ENCODE measurements around the gene TRAPPC2L. TPM values are rescaled to one million over a fixed set of nuclear protein-coding genes. Genes with fewer than 3 reads are reported as not detected.

TRAPPC2L gene
- total RNA-seq, 1 donor from 2014 or later: 50.1 TPM

- Histone ChIP-seq H3K36me3 (ENCODE audit: control insufficient read depth, insufficient read depth, low read length) (no peaks in the 10 kb centered on the region), H3K4me3 (ENCODE audit: low read depth, low read length) (no peak overlapping the region), H3K27me3 (ENCODE audit: control insufficient read depth, insufficient read depth, low read length) (no peaks in the 10 kb centered on the region)
- DNase-seq (ENCODE audit: low read depth): no peak
- no peak for TF ChIP-seq CTCF (IDR thresholded peaks at IDR 0.05; ENCODE audit: insufficient read depth, low read length, poor library complexity, severe bottlenecking)
Observed at GRCh38 chr16:88843256-88843655, 13.7 kb upstream of the TRAPPC2L start.

GRCh38 chr16:88844419-88845036, 12.4 kb upstream of the TRAPPC2L start:
- Histone ChIP-seq H3K4me3 (ENCODE audit: low read depth, low read length) (no peak overlapping the region), H3K36me3 (ENCODE audit: control insufficient read depth, insufficient read depth, low read length) (no peaks in the 10 kb centered on the region), H3K27me3 (ENCODE audit: control insufficient read depth, insufficient read depth, low read length) (no peaks in the 10 kb centered on the region)
- no peak for TF ChIP-seq CTCF (IDR thresholded peaks at IDR 0.05; ENCODE audit: insufficient read depth, low read length, poor library complexity, severe bottlenecking)
- no peak for DNase-seq (ENCODE audit: low read depth)

- no peak for TF ChIP-seq CTCF (IDR thresholded peaks at IDR 0.05; ENCODE audit: insufficient read depth, low read length, poor library complexity, severe bottlenecking)
- no peak for DNase-seq (ENCODE audit: low read depth)
- no peak overlapping the region for H3K4me3 ChIP-seq (ENCODE audit: low read depth, low read length)
- no peaks in the 10 kb centered on the region for H3K27me3 ChIP-seq (ENCODE audit: control insufficient read depth, insufficient read depth, low read length)
- H3K36me3 ChIP-seq (ENCODE audit: control insufficient read depth, insufficient read depth, low read length): no peaks in the 10 kb centered on the region
Observed at GRCh38 chr16:88846088-88846487, 10.8 kb upstream of the TRAPPC2L start.

- DNase-seq (ENCODE audit: low read depth): no peak
- Histone ChIP-seq H3K4me3 (ENCODE audit: low read depth, low read length) (no peak overlapping the region), H3K27me3 (ENCODE audit: control insufficient read depth, insufficient read depth, low read length) (no peaks in the 10 kb centered on the region), H3K36me3 (ENCODE audit: control insufficient read depth, insufficient read depth, low read length) (no peaks in the 10 kb centered on the region)
- TF ChIP-seq CTCF (IDR thresholded peaks at IDR 0.05; ENCODE audit: insufficient read depth, low read length, poor library complexity, severe bottlenecking): no peak
Observed at GRCh38 chr16:88847654-88848053, 9.3 kb upstream of the TRAPPC2L start.

- H3K27me3 ChIP-seq (ENCODE audit: control insufficient read depth, insufficient read depth, low read length): no peaks in the 10 kb centered on the region
- TF ChIP-seq CTCF (IDR thresholded peaks at IDR 0.05; ENCODE audit: insufficient read depth, low read length, poor library complexity, severe bottlenecking): no peak
- no peak overlapping the region for H3K4me3 ChIP-seq (ENCODE audit: low read depth, low read length)
- no peak for DNase-seq (ENCODE audit: low read depth)
- no peaks in the 10 kb centered on the region for H3K36me3 ChIP-seq (ENCODE audit: control insufficient read depth, insufficient read depth, low read length)
Observed at GRCh38 chr16:88848557-88848956, 8.4 kb upstream of the TRAPPC2L start.

GRCh38 chr16:88850531-88851199, 6.3 kb upstream of the TRAPPC2L start:
- Histone ChIP-seq H3K36me3 (ENCODE audit: control insufficient read depth, insufficient read depth, low read length) (no peaks in the 10 kb centered on the region), H3K27me3 (ENCODE audit: control insufficient read depth, insufficient read depth, low read length) (no peaks in the 10 kb centered on the region), H3K4me3 (ENCODE audit: low read depth, low read length) (no peak overlapping the region)
- no peak for DNase-seq (ENCODE audit: low read depth)
- TF ChIP-seq CTCF (IDR thresholded peaks at IDR 0.05; ENCODE audit: insufficient read depth, low read length, poor library complexity, severe bottlenecking): no peak

All from kidney epithelial cell (primary cell).